Loucy (cell line): ENCODE data around the gene AHNAK.
A peak's percentile ranks its signal among the peaks of the same experiment; 100 is the strongest.

Source experiments
- H2AFZ ChIP-seq: fragments of 200-600 bp; sonication (generic); 2 replicates; pipeline ENCODE4 v1.6.0; 2016; ENCODE audit warnings: antibody characterized with exemption, mild to moderate bottlenecking, low read length, moderate library complexity
- H3F3A ChIP-seq: fragments of 200-600 bp; 2 replicates; pipeline ENCODE4 v1.6.0; 2016; ENCODE audit warnings: antibody characterized with exemption, low read depth, mild to moderate bottlenecking
- H3K27me3 ChIP-seq: fragments of 200-600 bp; sonication (generic); 2 replicates; pipeline ENCODE4 v1.6.1; 2014; ENCODE audit warnings: low read length, mild to moderate bottlenecking; ENCODE audit not compliant: insufficient read depth, poor library complexity, severe bottlenecking
- H3K36me3 ChIP-seq: fragments of 200-600 bp; sonication (generic); 2 replicates; pipeline ENCODE4 v1.6.1; 2016; ENCODE audit warnings: low read length; ENCODE audit not compliant: insufficient read depth
- H3K4me1 ChIP-seq: fragments of 200-600 bp; sonication (generic); 2 replicates; pipeline ENCODE4 v1.5.1; 2014; ENCODE audit warnings: low read length, mild to moderate bottlenecking; ENCODE audit not compliant: insufficient read depth, poor library complexity, severe bottlenecking
- H3K4me2 ChIP-seq: fragments of 200-600 bp; sonication (generic); 2 replicates; pipeline ENCODE4 v1.6.0; 2014; ENCODE audit warnings: antibody characterized with exemption, low read length, low read depth, mild to moderate bottlenecking; ENCODE audit not compliant: poor library complexity, severe bottlenecking
- H3K4me3 ChIP-seq: fragments of 200-600 bp; sonication (generic); 2 replicates; pipeline ENCODE4 v1.5.1; 2014; ENCODE audit warnings: low read length, mild to moderate bottlenecking, mixed read lengths; ENCODE audit not compliant: poor library complexity, severe bottlenecking
- H3K79me2 ChIP-seq: fragments of 200-600 bp; sonication (generic); 2 replicates; pipeline ENCODE4 v1.6.1; 2014; ENCODE audit warnings: low read length; ENCODE audit not compliant: insufficient read depth
- H3K9ac ChIP-seq: fragments of 200-600 bp; sonication (generic); 2 replicates; pipeline ENCODE4 v1.6.0; 2014; ENCODE audit warnings: mild to moderate bottlenecking, low read depth, low read length, moderate library complexity; ENCODE audit not compliant: poor library complexity, severe bottlenecking
- H3K9me2 ChIP-seq: fragments of 200-600 bp; sonication (generic); replicated peaks from 2 replicates; pipeline ENCODE4 v1.6.1; 2016; ENCODE audit warnings: low read depth, low read length, mixed read lengths
- H3K9me3 ChIP-seq: fragments of 200-600 bp; sonication (generic); 2 replicates; pipeline ENCODE4 v1.6.1; 2014; ENCODE audit warnings: mild to moderate bottlenecking, antibody characterized with exemption, low read length, low read depth; ENCODE audit not compliant: insufficient read depth
- H4K20me1 ChIP-seq: fragments of 200-600 bp; sonication (generic); 2 replicates; pipeline ENCODE4 v1.6.0; 2014; ENCODE audit warnings: antibody characterized with exemption, low read length, mild to moderate bottlenecking; ENCODE audit not compliant: insufficient read depth, poor library complexity, severe bottlenecking
- CTCF ChIP-seq: fragments of 200-600 bp; sonication (generic); conservative IDR thresholded peaks from 2 replicates; pipeline ENCODE4 v1.5.1; 2014; ENCODE audit warnings: mild to moderate bottlenecking, antibody characterized with exemption, low read length
- EZH2phosphoT487 ChIP-seq: fragments of 200-600 bp; IDR thresholded peaks from 2 replicates; pipeline ENCODE4 v1.6.1; 2018; ENCODE audit warnings: antibody characterized with exemption, mild to moderate bottlenecking, moderate library complexity, borderline replicate concordance

AHNAK gene

DNA sequence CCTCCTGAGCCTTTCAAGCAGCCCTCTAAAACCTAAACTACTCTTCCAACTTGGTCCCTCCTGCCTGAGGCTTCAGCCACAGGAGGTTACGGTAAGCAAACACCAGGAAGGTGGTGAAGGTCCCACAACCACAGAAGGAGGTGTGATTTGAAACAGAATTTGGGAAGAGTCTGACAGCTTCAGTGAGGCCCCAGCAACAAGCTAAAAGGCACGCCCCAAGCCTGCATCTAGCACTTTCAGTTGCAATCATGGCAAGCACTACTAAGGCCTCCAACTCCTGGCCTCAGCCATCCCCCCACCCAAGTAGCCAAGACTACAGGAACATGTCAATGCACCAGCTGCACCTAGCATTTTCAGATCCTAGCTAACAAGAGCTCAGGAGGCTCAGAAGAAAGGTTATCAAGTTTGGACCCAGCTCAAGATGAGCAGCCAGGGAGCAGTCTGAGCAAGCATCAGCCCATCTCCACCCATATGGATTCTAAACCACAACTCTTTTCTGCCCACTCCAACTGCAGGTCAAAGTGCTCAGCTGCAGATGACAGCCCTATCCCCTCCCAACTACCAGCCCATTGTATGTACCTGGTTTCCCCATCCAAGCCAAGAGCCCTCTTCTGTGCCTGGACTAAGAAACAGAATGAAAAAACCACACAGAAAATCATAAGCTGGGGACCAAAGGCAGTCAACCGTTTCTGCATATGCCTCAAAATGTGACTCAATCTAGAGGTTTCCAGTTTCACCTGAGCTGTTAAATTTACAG lies 10.4 kb upstream of the AHNAK start:
- H3K27me3 ChIP-seq: no peaks in the 10 kb centered on the region
- peaks cover 66% of the 10 kb centered on the region for H3K4me1 ChIP-seq
- H3K9ac ChIP-seq: peak overlapping the region; percentile 76
- peaks cover 11% of the 10 kb centered on the region for H4K20me1 ChIP-seq
- H3K4me3 ChIP-seq: peak overlapping the region; percentile 71
- peaks cover 33% of the 10 kb centered on the region for H3K36me3 ChIP-seq
- H2AFZ ChIP-seq: no peak overlapping the region
- H3K79me2 ChIP-seq: peaks cover 18% of the 10 kb centered on the region; the same call in 1 of the 2 replicates
- H3K9me3 ChIP-seq: no peaks in the 10 kb centered on the region
- H3F3A ChIP-seq: peaks cover 22% of the 10 kb centered on the region
- TF ChIP-seq EZH2phosphoT487 (no peak), CTCF (no peak)
- no peaks in the 10 kb centered on the region for H3K9me2 ChIP-seq
- H3K4me2 ChIP-seq: peak overlapping the region; percentile 89

DNA sequence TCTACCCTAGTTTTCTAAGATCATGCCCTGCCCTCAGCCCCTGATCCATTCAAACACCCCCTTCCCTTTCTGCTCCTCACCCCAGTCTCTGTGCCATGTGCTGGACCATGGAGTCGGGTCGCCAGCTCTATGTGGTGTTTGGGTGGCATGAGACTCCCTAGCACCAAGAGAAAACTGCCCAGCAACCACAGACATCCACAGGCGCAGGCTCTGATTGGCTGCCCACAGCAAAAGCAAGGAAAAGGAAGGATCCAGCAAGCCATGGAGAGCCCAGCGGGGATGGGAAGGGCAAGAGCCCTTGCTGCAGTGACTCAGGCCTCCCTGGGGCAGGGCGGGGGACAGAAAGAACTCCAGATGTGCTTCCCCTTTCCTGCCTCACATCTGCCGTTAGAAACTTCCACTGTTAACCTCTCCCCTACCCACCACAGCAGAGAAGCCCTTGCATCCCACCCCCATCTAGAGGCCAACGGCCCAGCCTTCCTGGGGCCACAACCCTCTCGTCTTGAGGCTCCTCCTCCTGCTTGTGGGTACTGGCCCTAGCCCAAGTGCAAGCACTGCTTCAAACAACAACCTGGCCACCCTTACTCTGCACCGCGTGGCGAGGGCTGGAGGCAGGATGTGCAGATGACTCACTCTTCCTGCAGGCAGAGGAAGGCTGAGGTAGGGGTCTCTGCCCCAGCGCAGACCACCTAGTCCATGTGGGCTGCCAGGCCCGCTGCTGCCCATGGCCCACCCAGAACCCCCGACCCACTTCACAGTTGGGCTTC lies 9.7 kb upstream of the AHNAK start:
- H3K36me3 ChIP-seq: peaks cover 26% of the 10 kb centered on the region
- no peaks in the 10 kb centered on the region for H3K9me3 ChIP-seq
- H3K79me2 ChIP-seq: peaks cover 18% of the 10 kb centered on the region; the same call in 1 of the 2 replicates
- H3K4me1 ChIP-seq: peaks cover 73% of the 10 kb centered on the region
- peak overlapping the region; percentile 89 for H3K4me2 ChIP-seq
- H4K20me1 ChIP-seq: peaks cover 4% of the 10 kb centered on the region
- H3K4me3 ChIP-seq: peak overlapping the region; percentile 71
- peak overlapping the region; percentile 76 for H3K9ac ChIP-seq
- no peak for TF ChIP-seq CTCF
- no peak for TF ChIP-seq EZH2phosphoT487
- peak overlapping the region; percentile 8; the same call in 1 of the 2 replicates for H2AFZ ChIP-seq
- peaks cover 22% of the 10 kb centered on the region for H3F3A ChIP-seq
- H3K9me2 ChIP-seq: no peaks in the 10 kb centered on the region
- H3K27me3 ChIP-seq: no peaks in the 10 kb centered on the region

GRCh38 chr11:62555464-62556107 lies 9.0 kb upstream of the AHNAK start:
- no peaks in the 10 kb centered on the region for H3K9me3 ChIP-seq
- TF ChIP-seq CTCF (no peak), EZH2phosphoT487 (no peak)
- no peaks in the 10 kb centered on the region for H4K20me1 ChIP-seq
- peaks cover 73% of the 10 kb centered on the region for H3K4me1 ChIP-seq
- H3F3A ChIP-seq: peaks cover 22% of the 10 kb centered on the region
- peak overlapping the region; percentile 8; the same call in 1 of the 2 replicates for H2AFZ ChIP-seq
- H3K79me2 ChIP-seq: peaks cover 18% of the 10 kb centered on the region; the same call in 1 of the 2 replicates
- H3K4me3 ChIP-seq: peak overlapping the region; percentile 71
- peaks cover 20% of the 10 kb centered on the region for H3K36me3 ChIP-seq
- H3K4me2 ChIP-seq: peak overlapping the region; percentile 89
- H3K9me2 ChIP-seq: no peaks in the 10 kb centered on the region
- no peaks in the 10 kb centered on the region for H3K27me3 ChIP-seq
- H3K9ac ChIP-seq: peak overlapping the region; percentile 76
